HepG2 (cell line): ENCODE measurements around the gene ANKRD10. TPM values are rescaled to one million over a fixed set of nuclear protein-coding genes. Genes with fewer than 3 reads are reported as not detected.

Experiments used
- CBX5 ChIP-seq: sonication (generic); formaldehyde crosslinking; IDR thresholded peaks from 2 replicates; pipeline ENCODE4 v1.4.0; 2020; ENCODE audit warnings: missing genetic modification reagents, borderline replicate concordance
- ETV6 ChIP-seq: sonication (generic); formaldehyde crosslinking; conservative IDR thresholded peaks from 2 replicates; pipeline ENCODE4 v1.4.0; 2020; ENCODE audit warnings: missing genetic modification reagents
- MAFK ChIP-seq, 2 experiments: IDR thresholded peaks in 1 of 2; conservative IDR thresholded peaks in 1 of 2; 2 replicates each; pipeline ENCODE4 v1.6.1; 2011; ENCODE audit warnings: improper control_type of control experiment in 2 of 2, low read length in 2 of 2
- NCOA5 ChIP-seq: sonication (generic); formaldehyde crosslinking; IDR thresholded peaks from 2 replicates; pipeline ENCODE4 v1.4.0; 2020; ENCODE audit warnings: missing genetic modification reagents
- RAD21 ChIP-seq: fragments of 450-650 bp; formaldehyde crosslinking; IDR thresholded peaks from 2 replicates; pipeline ENCODE4 v1.5.0; 2020; ENCODE audit warnings: mild to moderate bottlenecking
- RAD51 ChIP-seq: fragments of 450-650 bp; IDR thresholded peaks from 2 replicates; pipeline ENCODE4 v1.6.1; 2016; ENCODE audit warnings: borderline replicate concordance
- REL ChIP-seq: sonication (generic); formaldehyde crosslinking; conservative IDR thresholded peaks from 2 replicates; pipeline ENCODE4 v1.8.0; 2022; ENCODE audit warnings: mild to moderate bottlenecking, missing genetic modification reagents, moderate library complexity
- ZKSCAN1 ChIP-seq: fragments of 150-350 bp; IDR thresholded peaks from 2 replicates; pipeline ENCODE4 v1.6.1; 2014; ENCODE audit warnings: low read length
- ZNF292 ChIP-seq: sonication (generic); formaldehyde crosslinking; IDR thresholded peaks from 2 replicates; pipeline ENCODE4 v1.8.1; 2022; ENCODE audit warnings: mild to moderate bottlenecking, low read depth, missing genetic modification reagents, borderline replicate concordance
- ZNF337 ChIP-seq: sonication (generic); formaldehyde crosslinking; IDR thresholded peaks from 2 replicates; pipeline ENCODE4 v1.5.1; 2020; ENCODE audit warnings: missing genetic modification reagents, low read depth, mild to moderate bottlenecking, borderline replicate concordance
- ZNF432 ChIP-seq: sonication (generic); formaldehyde crosslinking; IDR thresholded peaks from 2 replicates; pipeline ENCODE4 v1.5.0; 2020; ENCODE audit warnings: missing genetic modification reagents, mild to moderate bottlenecking, borderline replicate concordance
- polyA plus RNA-seq, 8 experiments: library from polyadenylated mRNA; depleted of rRNA in 3 of 8; stranded (reverse) in 7 of 8; unstranded in 1 of 8; fragments of >200 nt; fragmentation: Illumina TruSeq in 4 of 8; extraction: Trizol in 4 of 8; gene quantifications; 2 replicates each; pipeline versions ENCODE4 v1.2.1 to v1.2.3, GENCODE V29; 2011 to 2016; ENCODE audit warnings: low read depth in 4 of 8, missing spikeins in 1 of 8, mixed read lengths in 1 of 8; ENCODE audit not compliant: insufficient read depth in 1 of 8
- total RNA-seq, 5 experiments: library from RNA; depleted of rRNA; stranded (reverse); fragments of >200 nt; fragmentation: Illumina TruSeq; extraction: Trizol; gene quantifications; 2 replicates each; pipeline ENCODE4 v1.2.3, GENCODE V29; 2016; ENCODE audit warnings: low read depth in 1 of 5
- TF ChIP-seq, protein P1 (sequence below), 2 experiments: sonication (generic) in 1 of 2; formaldehyde crosslinking in 1 of 2; IDR thresholded peaks; 2 replicates each; pipeline versions ENCODE4 v1.6.1 to v1.9.0; 2014 to 2022; ENCODE audit warnings: antibody characterized with exemption in 1 of 2, borderline replicate concordance in 1 of 2, inconsistent platforms in 1 of 2, low read depth in 1 of 2, missing genetic modification reagents in 1 of 2
- TF ChIP-seq, protein P2 (sequence below), 2 experiments: IDR thresholded peaks; 2 replicates each; pipeline ENCODE4 v1.6.1; 2011 to 2012; ENCODE audit warnings: low read length in 2 of 2, borderline replicate concordance in 1 of 2, low read depth in 1 of 2, mild to moderate bottlenecking in 1 of 2, moderate library complexity in 1 of 2
- TF ChIP-seq, protein P3 (sequence below): sonication (generic); formaldehyde crosslinking; IDR thresholded peaks from 2 replicates; pipeline ENCODE4 v1.5.1; 2020; ENCODE audit warnings: missing genetic modification reagents, mild to moderate bottlenecking, borderline replicate concordance
- TF ChIP-seq, protein P4 (sequence below): sonication (generic); formaldehyde crosslinking; IDR thresholded peaks from 2 replicates; pipeline ENCODE4 v1.4.0; 2020; ENCODE audit warnings: low read depth, mild to moderate bottlenecking, missing genetic modification reagents

Gene ANKRD10
- total and polyA plus RNA-seq, 2 of the 13 experiments (the other 11 are each of a cell fraction or from before 2014, with no cell fraction given) = 108 to 115 TPM

DNA sequence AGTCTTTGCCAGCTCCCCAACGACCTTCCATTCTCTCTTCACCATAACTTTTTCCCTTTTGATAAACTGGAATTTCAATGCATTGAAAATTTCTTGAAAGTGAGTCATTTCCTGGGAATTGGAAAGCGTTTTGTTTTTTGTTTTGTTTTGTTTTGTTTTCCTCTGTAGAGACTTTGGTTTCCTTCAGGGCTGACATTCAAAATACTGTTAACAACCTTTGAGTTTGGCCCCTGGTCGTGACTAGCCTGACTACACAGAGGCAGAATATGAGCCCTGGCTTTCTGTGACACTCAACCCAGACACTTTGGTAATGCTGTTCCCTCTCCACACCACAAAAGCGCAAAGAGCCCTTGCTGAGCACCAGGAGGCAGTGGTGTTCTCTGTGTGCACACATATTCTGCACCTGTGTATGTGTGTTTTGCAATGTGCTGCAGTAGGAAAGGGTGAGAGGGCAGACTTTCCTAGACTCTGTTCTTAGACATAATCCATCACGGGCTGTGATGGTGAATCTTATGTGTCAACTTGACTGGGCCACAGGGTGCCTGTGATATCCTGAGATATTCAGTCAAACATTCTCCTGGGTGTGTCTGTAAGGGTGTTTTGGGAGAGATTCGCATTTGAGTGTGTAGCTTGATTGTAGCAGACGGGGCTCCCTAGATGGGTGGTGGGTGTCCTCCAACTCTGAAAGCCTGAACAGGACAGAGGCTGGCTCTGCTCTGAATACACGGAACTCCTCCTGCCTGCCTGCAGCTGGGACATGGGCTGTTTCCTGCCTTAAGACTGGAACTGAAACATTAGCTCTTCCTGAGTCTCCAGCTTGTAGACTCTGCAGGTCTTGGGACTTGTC lies 29.5 kb upstream of the ANKRD10 start (continued):
- TF ChIP-seq, protein P1, sequence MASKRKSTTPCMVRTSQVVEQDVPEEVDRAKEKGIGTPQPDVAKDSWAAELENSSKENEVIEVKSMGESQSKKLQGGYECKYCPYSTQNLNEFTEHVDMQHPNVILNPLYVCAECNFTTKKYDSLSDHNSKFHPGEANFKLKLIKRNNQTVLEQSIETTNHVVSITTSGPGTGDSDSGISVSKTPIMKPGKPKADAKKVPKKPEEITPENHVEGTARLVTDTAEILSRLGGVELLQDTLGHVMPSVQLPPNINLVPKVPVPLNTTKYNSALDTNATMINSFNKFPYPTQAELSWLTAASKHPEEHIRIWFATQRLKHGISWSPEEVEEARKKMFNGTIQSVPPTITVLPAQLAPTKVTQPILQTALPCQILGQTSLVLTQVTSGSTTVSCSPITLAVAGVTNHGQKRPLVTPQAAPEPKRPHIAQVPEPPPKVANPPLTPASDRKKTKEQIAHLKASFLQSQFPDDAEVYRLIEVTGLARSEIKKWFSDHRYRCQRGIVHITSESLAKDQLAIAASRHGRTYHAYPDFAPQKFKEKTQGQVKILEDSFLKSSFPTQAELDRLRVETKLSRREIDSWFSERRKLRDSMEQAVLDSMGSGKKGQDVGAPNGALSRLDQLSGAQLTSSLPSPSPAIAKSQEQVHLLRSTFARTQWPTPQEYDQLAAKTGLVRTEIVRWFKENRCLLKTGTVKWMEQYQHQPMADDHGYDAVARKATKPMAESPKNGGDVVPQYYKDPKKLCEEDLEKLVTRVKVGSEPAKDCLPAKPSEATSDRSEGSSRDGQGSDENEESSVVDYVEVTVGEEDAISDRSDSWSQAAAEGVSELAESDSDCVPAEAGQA (IDR thresholded peaks at IDR 0.05; ENCODE audit: low read depth) = no peak
- TF ChIP-seq, protein P1 (CRISPR knock-in tag; IDR thresholded peaks at IDR 0.05; ENCODE audit: borderline replicate concordance) = no peak
- TF ChIP-seq, protein P2, sequence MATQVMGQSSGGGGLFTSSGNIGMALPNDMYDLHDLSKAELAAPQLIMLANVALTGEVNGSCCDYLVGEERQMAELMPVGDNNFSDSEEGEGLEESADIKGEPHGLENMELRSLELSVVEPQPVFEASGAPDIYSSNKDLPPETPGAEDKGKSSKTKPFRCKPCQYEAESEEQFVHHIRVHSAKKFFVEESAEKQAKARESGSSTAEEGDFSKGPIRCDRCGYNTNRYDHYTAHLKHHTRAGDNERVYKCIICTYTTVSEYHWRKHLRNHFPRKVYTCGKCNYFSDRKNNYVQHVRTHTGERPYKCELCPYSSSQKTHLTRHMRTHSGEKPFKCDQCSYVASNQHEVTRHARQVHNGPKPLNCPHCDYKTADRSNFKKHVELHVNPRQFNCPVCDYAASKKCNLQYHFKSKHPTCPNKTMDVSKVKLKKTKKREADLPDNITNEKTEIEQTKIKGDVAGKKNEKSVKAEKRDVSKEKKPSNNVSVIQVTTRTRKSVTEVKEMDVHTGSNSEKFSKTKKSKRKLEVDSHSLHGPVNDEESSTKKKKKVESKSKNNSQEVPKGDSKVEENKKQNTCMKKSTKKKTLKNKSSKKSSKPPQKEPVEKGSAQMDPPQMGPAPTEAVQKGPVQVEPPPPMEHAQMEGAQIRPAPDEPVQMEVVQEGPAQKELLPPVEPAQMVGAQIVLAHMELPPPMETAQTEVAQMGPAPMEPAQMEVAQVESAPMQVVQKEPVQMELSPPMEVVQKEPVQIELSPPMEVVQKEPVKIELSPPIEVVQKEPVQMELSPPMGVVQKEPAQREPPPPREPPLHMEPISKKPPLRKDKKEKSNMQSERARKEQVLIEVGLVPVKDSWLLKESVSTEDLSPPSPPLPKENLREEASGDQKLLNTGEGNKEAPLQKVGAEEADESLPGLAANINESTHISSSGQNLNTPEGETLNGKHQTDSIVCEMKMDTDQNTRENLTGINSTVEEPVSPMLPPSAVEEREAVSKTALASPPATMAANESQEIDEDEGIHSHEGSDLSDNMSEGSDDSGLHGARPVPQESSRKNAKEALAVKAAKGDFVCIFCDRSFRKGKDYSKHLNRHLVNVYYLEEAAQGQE (IDR thresholded peaks at IDR 0.05; ENCODE audit: borderline replicate concordance in 1 of 2, low read depth in 1 of 2, low read length in 2 of 2) = no peak
- TF ChIP-seq NCOA5 (CRISPR knock-in tag) (no peak), ZNF337 (CRISPR knock-in tag) (no peak), REL (CRISPR knock-in tag) (no peak), ETV6 (CRISPR knock-in tag) (no peak), CBX5 (CRISPR knock-in tag) (no peak), ZNF292 (no peak), MAFK (conservative IDR thresholded peaks at IDR 0.05 in 1 of 2, IDR thresholded peaks at IDR 0.05 in 1 of 2; ENCODE audit: low read length in 2 of 2) (no peak), ZNF432 (CRISPR knock-in tag) (no peak), RAD21 (CRISPR knock-in tag) (peak; percentile 71), ZKSCAN1 (no peak), RAD51 (no peak)
- TF ChIP-seq, protein P3, sequence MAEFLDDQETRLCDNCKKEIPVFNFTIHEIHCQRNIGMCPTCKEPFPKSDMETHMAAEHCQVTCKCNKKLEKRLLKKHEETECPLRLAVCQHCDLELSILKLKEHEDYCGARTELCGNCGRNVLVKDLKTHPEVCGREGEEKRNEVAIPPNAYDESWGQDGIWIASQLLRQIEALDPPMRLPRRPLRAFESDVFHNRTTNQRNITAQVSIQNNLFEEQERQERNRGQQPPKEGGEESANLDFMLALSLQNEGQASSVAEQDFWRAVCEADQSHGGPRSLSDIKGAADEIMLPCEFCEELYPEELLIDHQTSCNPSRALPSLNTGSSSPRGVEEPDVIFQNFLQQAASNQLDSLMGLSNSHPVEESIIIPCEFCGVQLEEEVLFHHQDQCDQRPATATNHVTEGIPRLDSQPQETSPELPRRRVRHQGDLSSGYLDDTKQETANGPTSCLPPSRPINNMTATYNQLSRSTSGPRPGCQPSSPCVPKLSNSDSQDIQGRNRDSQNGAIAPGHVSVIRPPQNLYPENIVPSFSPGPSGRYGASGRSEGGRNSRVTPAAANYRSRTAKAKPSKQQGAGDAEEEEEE = no peak
- TF ChIP-seq, protein P4, sequence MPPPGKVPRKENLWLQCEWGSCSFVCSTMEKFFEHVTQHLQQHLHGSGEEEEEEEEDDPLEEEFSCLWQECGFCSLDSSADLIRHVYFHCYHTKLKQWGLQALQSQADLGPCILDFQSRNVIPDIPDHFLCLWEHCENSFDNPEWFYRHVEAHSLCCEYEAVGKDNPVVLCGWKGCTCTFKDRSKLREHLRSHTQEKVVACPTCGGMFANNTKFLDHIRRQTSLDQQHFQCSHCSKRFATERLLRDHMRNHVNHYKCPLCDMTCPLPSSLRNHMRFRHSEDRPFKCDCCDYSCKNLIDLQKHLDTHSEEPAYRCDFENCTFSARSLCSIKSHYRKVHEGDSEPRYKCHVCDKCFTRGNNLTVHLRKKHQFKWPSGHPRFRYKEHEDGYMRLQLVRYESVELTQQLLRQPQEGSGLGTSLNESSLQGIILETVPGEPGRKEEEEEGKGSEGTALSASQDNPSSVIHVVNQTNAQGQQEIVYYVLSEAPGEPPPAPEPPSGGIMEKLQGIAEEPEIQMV (CRISPR knock-in tag) = no peak
